H1 (cell line): ENCODE measurements around the gene SLC1A7.

ENCODE experiments used
- CTCF ChIP-seq, 3 experiments: IDR thresholded peaks; 1 replicate in 2 of 3; 2 replicates in 1 of 3; pipeline versions ENCODE4 v1.5.1 to v1.6.1; 2011; ENCODE audit warnings: low read length in 3 of 3, mild to moderate bottlenecking in 3 of 3, inconsistent platforms in 2 of 3, low read depth in 1 of 3, moderate library complexity in 1 of 3; ENCODE audit not compliant: insufficient read depth in 1 of 3; ENCODE audit errors: control extremely low read depth in 1 of 3
- EP300 ChIP-seq, 2 experiments: IDR thresholded peaks; 1 replicate in 1 of 2; 2 replicates in 1 of 2; pipeline ENCODE4 v1.6.1; 2011 to 2012; ENCODE audit warnings: low read depth in 2 of 2, low read length in 2 of 2, mild to moderate bottlenecking in 2 of 2, borderline replicate concordance in 1 of 2, inconsistent platforms in 1 of 2, moderate library complexity in 1 of 2
- POLR2A ChIP-seq, 2 experiments: IDR thresholded peaks; 1 replicate in 1 of 2; 2 replicates in 1 of 2; pipeline ENCODE4 v1.6.1; 2011; ENCODE audit warnings: low read depth in 2 of 2, low read length in 2 of 2, mild to moderate bottlenecking in 2 of 2; ENCODE audit errors: control extremely low read depth in 1 of 2
- POLR2AphosphoS5 ChIP-seq: IDR thresholded peaks from 2 replicates; pipeline ENCODE4 v1.6.1; 2011; ENCODE audit warnings: low read depth, low read length

- TF ChIP-seq POLR2AphosphoS5 (no peak), EP300 (IDR thresholded peaks at IDR 0.05; ENCODE audit: borderline replicate concordance in 1 of 2, low read depth in 2 of 2, low read length in 2 of 2) (no peak), CTCF (IDR thresholded peaks at IDR 0.05; ENCODE audit: control extremely low read depth in 1 of 3, insufficient read depth in 1 of 3, low read depth in 1 of 3, low read length in 3 of 3) (no peak), POLR2A (IDR thresholded peaks at IDR 0.05; ENCODE audit: control extremely low read depth in 1 of 2, low read depth in 2 of 2, low read length in 2 of 2) (no peak)
Measured at GRCh38 chr1:53160924-53161378, 18.5 kb upstream of the SLC1A7 start.
